T47D (cell line): ENCODE data around the gene SCYGR3.

Experiments used
- DNase-seq, 2 experiments: peaks; one replicate each; pipeline versions ENCODE4 v3.0.0 to v3.0.0-alpha.2; 2011 to 2012; ENCODE audit warnings: low read depth in 1 of 2, low spot score in 1 of 2
- JUND ChIP-seq: IDR thresholded peaks from 2 replicates; pipeline ENCODE4 v1.6.1; 2012; ENCODE audit warnings: low read depth
- in situ Hi-C: cut with HindIII; loops from 2 replicates; pipeline ENCODE4 v1.10.0; 2016; ENCODE audit warnings: low sequenced_read_pairs, low pct_unique_long_range_greater_than_20kb

The SCYGR3 gene

DNA sequence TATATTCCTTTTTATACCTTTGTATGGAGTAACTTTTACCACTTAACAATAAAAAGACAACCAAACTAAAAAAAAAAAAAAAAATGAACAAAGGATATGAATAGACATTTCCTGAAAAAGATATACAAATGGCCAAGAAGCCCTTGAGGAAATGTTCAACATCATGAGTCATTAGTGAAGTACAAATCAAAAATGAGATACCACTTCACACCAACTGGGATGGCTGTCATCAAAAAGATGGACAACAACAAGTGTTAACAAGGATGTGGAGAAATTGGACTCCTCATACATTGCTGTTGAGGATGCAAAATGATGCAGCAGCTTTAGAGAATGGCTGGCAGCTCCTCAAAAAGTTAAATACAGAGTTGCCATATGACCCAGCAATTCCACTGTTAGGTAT, 38.5 kb downstream of the SCYGR3 start:
- no peak for TF ChIP-seq JUND
- DNase-seq: no peak
- in situ Hi-C loops: no loop called here

DNA sequence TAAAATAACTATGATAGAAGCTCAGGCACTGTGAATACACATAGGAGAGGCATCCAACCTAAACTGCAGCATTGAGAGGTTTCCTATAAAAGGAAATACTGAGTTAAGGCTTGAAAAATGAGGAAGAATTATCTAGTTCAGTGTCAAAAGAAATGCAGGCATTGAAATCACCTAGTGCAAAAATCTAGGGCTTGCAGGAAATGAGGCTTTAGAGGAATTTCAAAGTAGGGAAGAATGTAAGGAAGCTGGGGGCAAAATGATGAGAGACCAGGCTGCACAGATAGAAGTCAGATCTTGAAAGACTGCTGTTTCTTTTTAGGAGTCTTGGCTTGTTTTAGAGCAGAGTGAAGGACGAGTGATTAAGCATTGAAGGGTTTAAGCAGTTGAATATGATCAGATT, 44.0 kb downstream of the SCYGR3 start:
- no peak for DNase-seq
- TF ChIP-seq JUND: no peak
- in situ Hi-C loops: no loop called here

DNA sequence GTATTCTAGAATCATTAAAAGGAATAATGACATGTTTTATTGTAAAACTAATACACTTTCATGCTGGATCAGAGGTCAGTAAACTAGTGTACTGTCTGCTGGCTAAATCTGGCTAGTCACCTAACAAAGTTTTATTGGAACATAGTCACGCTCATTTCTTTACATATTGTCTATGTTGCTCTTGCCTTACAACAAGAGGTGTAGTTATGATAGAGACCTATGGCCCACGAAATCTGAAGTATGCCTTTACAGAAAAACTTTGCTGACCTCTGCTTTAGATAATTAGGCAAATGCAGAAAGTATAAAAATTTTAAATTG, 45.8 kb downstream of the SCYGR3 start:
- TF ChIP-seq JUND: no peak
- no peak for DNase-seq
- in situ Hi-C loops: no loop called here

DNA sequence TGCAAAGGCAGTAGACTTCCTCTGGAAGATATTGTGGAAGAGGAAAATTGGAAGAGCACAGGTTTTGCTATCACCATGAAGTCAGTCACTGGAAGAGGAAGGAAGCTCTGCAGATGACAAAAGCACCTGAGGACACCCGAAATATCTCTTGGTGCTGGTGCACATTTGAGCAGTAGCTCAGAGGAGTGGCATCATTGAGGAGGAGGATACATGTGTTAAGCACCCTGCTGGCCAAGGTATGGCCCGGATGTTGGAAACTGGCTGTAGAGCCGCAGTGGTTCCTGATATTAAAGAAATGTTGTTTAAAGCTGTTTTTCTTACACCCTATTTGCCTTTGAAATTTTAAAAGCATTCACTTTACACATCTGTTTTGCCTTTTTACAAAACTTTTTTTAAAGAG, 48.6 kb downstream of the SCYGR3 start:
- TF ChIP-seq JUND: no peak
- in situ Hi-C loops: no loop called here
- no peak for DNase-seq

DNA sequence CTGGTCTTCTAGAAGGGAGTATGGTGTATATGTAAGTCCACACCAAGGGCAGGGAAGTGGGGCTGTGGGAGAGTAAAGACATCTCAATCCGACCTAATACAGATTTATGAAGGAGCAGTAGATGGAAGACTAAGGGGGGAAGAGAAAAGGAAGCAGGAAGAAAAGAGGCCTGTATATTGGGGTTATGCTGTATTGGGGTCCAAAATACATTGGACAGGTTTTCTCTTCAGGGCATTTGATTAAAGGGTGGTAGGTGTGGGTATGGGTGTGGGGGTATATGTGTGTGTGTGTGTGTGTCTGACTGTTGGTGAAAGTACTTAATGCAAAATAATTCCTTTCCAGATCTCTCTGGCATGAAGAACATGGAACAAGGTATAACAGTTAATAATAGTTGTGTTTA, 49.6 kb downstream of the SCYGR3 start:
- TF ChIP-seq JUND: no peak
- in situ Hi-C loops: no loop called here
- no peak for DNase-seq
